NCI-H524 treated with DMSO at 0.1 percent for 48 hours (cell line): Measurements from ENCODE around the gene UGT1A8.
"Not testable (repeated sequence)": the region's sequence is repeated elsewhere in the genome, so short reads cannot be mapped to it uniquely, and the experiment has no call there.

Experiments used
- DNase-seq: peaks from one replicate; lab custom pipeline; 2025; lab: John Stamatoyannopoulos, UW

Gene UGT1A8

GRCh38 chr2:233617476-233617875 lies at the start of gene UGT1A8:
TSS of gene UGT1A8 (plus strand) at chr2:233617633. CDS start at chr2:233617708, 75 bp downstream.
- not testable (repeated sequence) for DNase-seq

- no peak for DNase-seq
Observed at GRCh38 chr2:233571001-233571400, 46.4 kb upstream of the UGT1A8 start.

- no peak for DNase-seq
Observed at GRCh38 chr2:233571462-233571861, 46.0 kb upstream of the UGT1A8 start.

- no peak for DNase-seq
Observed at GRCh38 chr2:233572468-233572867, 45.0 kb upstream of the UGT1A8 start.

GRCh38 chr2:233577341-233577740 lies 40.1 kb upstream of the UGT1A8 start:
- DNase-seq = not testable (repeated sequence)

GRCh38 chr2:233583217-233583965 lies 34.0 kb upstream of the UGT1A8 start:
- DNase-seq = not testable (repeated sequence)

- no peak for DNase-seq
Observed at GRCh38 chr2:233584210-233584609, 33.2 kb upstream of the UGT1A8 start.

GRCh38 chr2:233588400-233588799 lies 29.0 kb upstream of the UGT1A8 start:
- DNase-seq = no peak

- not testable (repeated sequence) for DNase-seq
Observed at GRCh38 chr2:233592706-233593105, 24.7 kb upstream of the UGT1A8 start.

GRCh38 chr2:233593201-233593600 lies 24.2 kb upstream of the UGT1A8 start:
- no peak for DNase-seq

- no peak for DNase-seq
Observed at GRCh38 chr2:233597522-233597921, 19.9 kb upstream of the UGT1A8 start.

GRCh38 chr2:233598952-233599351 lies 18.5 kb upstream of the UGT1A8 start:
- DNase-seq = no peak

GRCh38 chr2:233600386-233600785 lies 17.0 kb upstream of the UGT1A8 start:
- no peak for DNase-seq

- no peak for DNase-seq
Observed at GRCh38 chr2:233602076-233602475, 15.4 kb upstream of the UGT1A8 start.

GRCh38 chr2:233603520-233603919 lies 13.9 kb upstream of the UGT1A8 start:
- no peak for DNase-seq

- no peak for DNase-seq
Observed at GRCh38 chr2:233604826-233605225, 12.6 kb upstream of the UGT1A8 start.

- DNase-seq = no peak
Observed at GRCh38 chr2:233605680-233606079, 11.8 kb upstream of the UGT1A8 start.

- no peak for DNase-seq
Observed at GRCh38 chr2:233611284-233611683, 6.1 kb upstream of the UGT1A8 start.

- DNase-seq = no peak
Observed at GRCh38 chr2:233620204-233620603, 2.8 kb downstream of the UGT1A8 start.

GRCh38 chr2:233621863-233622262 lies 4.4 kb downstream of the UGT1A8 start:
- DNase-seq = not testable (repeated sequence)

GRCh38 chr2:233627331-233628025 lies 10.0 kb downstream of the UGT1A8 start:
- no peak for DNase-seq

GRCh38 chr2:233636306-233636705 lies 18.9 kb downstream of the UGT1A8 start, which contains the start of gene UGT1A10:
TSS of gene UGT1A10 (plus strand) at chr2:233636448. CDS start at chr2:233636523, 75 bp downstream.
- not testable (repeated sequence) for DNase-seq

GRCh38 chr2:233638836-233639235 lies 21.4 kb downstream of the UGT1A8 start:
- no peak for DNase-seq
